Natural killer cell (primary cell): Measurements from ENCODE around the gene ATP5PF. TPM values are rescaled to one million over a fixed set of nuclear protein-coding genes. Genes with fewer than 3 reads are reported as not detected.

ENCODE experiments used
- ATAC-seq, 3 donors: fragments of 150-1000 bp in 2 of 3; fragments of 200-7000 bp in 1 of 3; cut with Tn5 transposase; 1 replicate in 1 of 3; 2 replicates in 2 of 3; pipeline ENCODE4 v1.10.0; 2021; ENCODE audit warnings: mild to moderate bottlenecking in 2 of 3, moderate library complexity in 2 of 3
- DNase-seq, 2 donors: peaks; one replicate each; pipeline versions ENCODE4 v3.0.0 to v3.0.0-alpha.2; 2013 to 2021; ENCODE audit warnings: mixed read lengths in 1 of 2
- H3K27ac ChIP-seq: one replicate; pipeline ENCODE4 v1.5.1; 2013; ENCODE audit warnings: mild to moderate bottlenecking, low read length
- H3K27me3 ChIP-seq: one replicate; pipeline ENCODE4 v1.6.1; 2013; ENCODE audit warnings: low read length; ENCODE audit not compliant: control insufficient read depth, insufficient read depth
- H3K36me3 ChIP-seq: one replicate; pipeline ENCODE4 v1.6.1; 2013; ENCODE audit warnings: low read length; ENCODE audit not compliant: control insufficient read depth, insufficient read depth
- H3K4me1 ChIP-seq: one replicate; pipeline ENCODE4 v1.6.1; 2013; ENCODE audit warnings: low read length; ENCODE audit not compliant: control insufficient read depth, insufficient read depth
- H3K4me3 ChIP-seq: one replicate; pipeline ENCODE4 v1.5.1; 2013; ENCODE audit warnings: low read length
- H3K9me3 ChIP-seq: one replicate; pipeline ENCODE4 v1.6.1; 2013; ENCODE audit warnings: low read length; ENCODE audit not compliant: control insufficient read depth, insufficient read depth
- H3K27ac Mint-ChIP-seq, 2 donors: one replicate each; pipeline ENCODE4 v1.8.0; 2022; ENCODE audit warnings: mild to moderate bottlenecking in 2 of 2, mixed read lengths in 2 of 2, moderate library complexity in 1 of 2
- H3K27me3 Mint-ChIP-seq, 2 donors: one replicate each; pipeline ENCODE4 v1.8.0; 2022; ENCODE audit warnings: low read depth in 2 of 2, mixed read lengths in 2 of 2
- H3K36me3 Mint-ChIP-seq: one replicate; pipeline ENCODE4 v1.8.0; 2022; ENCODE audit warnings: mixed read lengths
- H3K4me1 Mint-ChIP-seq, 2 donors: one replicate each; pipeline ENCODE4 v1.8.0; 2022; ENCODE audit warnings: mixed read lengths in 2 of 2
- H3K4me3 Mint-ChIP-seq: one replicate; pipeline ENCODE4 v1.8.0; 2022; ENCODE audit warnings: mild to moderate bottlenecking, moderate library complexity, mixed read lengths
- H3K9me3 Mint-ChIP-seq, 2 donors: one replicate each; pipeline ENCODE4 v1.8.0; 2022; ENCODE audit warnings: mixed read lengths in 2 of 2
- CTCF ChIP-seq: fragments of 200-600 bp; IDR thresholded peaks from one replicate; pipeline ENCODE4 v1.8.0; 2022; ENCODE audit warnings: antibody characterized with exemption
- WGBS: methylation state at CpG from one replicate; pipeline ENCODE4 v1.1.7; 2013; ENCODE audit warnings: missing lambda C conversion rate; ENCODE audit not compliant: insufficient coverage; 5-methylcytosine and 5-hydroxymethylcytosine counted together
- intact Hi-C: fragments of 100-400 bp; cut with micrococcal nuclease; formaldehyde crosslinking; loops from one replicate; pipeline ENCODE4 v1.14.2; 2022
- total RNA-seq, 4 donors: library from RNA; stranded (reverse); fragments of 120-200 nt in 1 of 4; gene quantifications; one replicate each; pipeline versions ENCODE4 v1.2.3 to v1.2.4, GENCODE V29; 2013 to 2022

The ATP5PF gene
- total RNA-seq, 3 donors from 2014 or later (not counting 1 experiment from before 2014, with no cell fraction given): 36.2 to 41.6 (median 36.4) TPM

- H3K4me1 Mint-ChIP-seq: peaks cover 39 to 44% of the 10 kb centered on the region in 2 donors
- H3K4me1 ChIP-seq: peaks cover 4% of the 10 kb centered on the region
Observed at GRCh38 chr21:25735646-25736597, 1.2 kb upstream of the ATP5PF start.

GRCh38 chr21:25734654-25734903 is 125 bp downstream of the ATP5PF start:
- no peaks in the 10 kb centered on the region for H3K36me3 Mint-ChIP-seq
- no peaks in the 10 kb centered on the region for H3K9me3 ChIP-seq
- H3K27me3 ChIP-seq: no peaks in the 10 kb centered on the region
- peak overlapping the region; percentile 93 to 100 for H3K27ac Mint-ChIP-seq
- H3K27me3 Mint-ChIP-seq: no peaks in the 10 kb centered on the region
- no peak for TF ChIP-seq CTCF
- no peak for ATAC-seq
- H3K4me1 ChIP-seq: peaks cover 4% of the 10 kb centered on the region
- H3K9me3 Mint-ChIP-seq: no peaks in the 10 kb centered on the region
- intact Hi-C loops: no loop called here
- peak overlapping the region; percentile 100 for H3K4me3 Mint-ChIP-seq
- H3K4me1 Mint-ChIP-seq: peaks cover 39 to 44% of the 10 kb centered on the region in 2 donors
- WGBS: under 1% methylated on average over 10 of the region's 10 CpGs
- no peak for DNase-seq
- H3K36me3 ChIP-seq: peaks cover 2% of the 10 kb centered on the region
- H3K27ac ChIP-seq: peak overlapping the region; percentile 92
- peak overlapping the region; percentile 79 for H3K4me3 ChIP-seq

More at GRCh38 chr21:25735646-25736597, 1.2 kb upstream of the ATP5PF start:
- Mint-ChIP-seq H3K4me3 (peak overlapping the region; percentile 100), H3K36me3 (no peaks in the 10 kb centered on the region), H3K9me3 (no peaks in the 10 kb centered on the region), H3K27ac (peak overlapping the region; percentile 93 to 100), H3K27me3 (no peaks in the 10 kb centered on the region)
- ATAC-seq: no peak
- Histone ChIP-seq H3K27me3 (no peaks in the 10 kb centered on the region), H3K36me3 (no peaks in the 10 kb centered on the region), H3K27ac (peak overlapping the region; percentile 92), H3K9me3 (no peaks in the 10 kb centered on the region), H3K4me3 (peak overlapping the region; percentile 79)
- under 1% methylated on average over 45 of the region's 48 CpGs for WGBS
- DNase-seq: no peak
- intact Hi-C loops: loop anchor here (1.0 kb wide), 1 partner anchor 128 kb away; no protein-coding TSS in a partner anchor
- no peak for TF ChIP-seq CTCF

- peak overlapping the region; percentile 92 for H3K27ac ChIP-seq
- TF ChIP-seq CTCF: no peak
- H3K4me3 Mint-ChIP-seq: peak overlapping the region; percentile 100
- peak overlapping the region; percentile 93 to 100 for H3K27ac Mint-ChIP-seq
- no peaks in the 10 kb centered on the region for H3K9me3 ChIP-seq
- peaks cover 39 to 42% of the 10 kb centered on the region in 2 donors for H3K4me1 Mint-ChIP-seq
- intact Hi-C loops: no loop called here
- no peaks in the 10 kb centered on the region for H3K36me3 Mint-ChIP-seq
- H3K4me3 ChIP-seq: peak overlapping the region; percentile 79
- no peak for ATAC-seq
- peaks cover 8% of the 10 kb centered on the region for H3K36me3 ChIP-seq
- 7% methylated on average over 30 of the region's 30 CpGs for WGBS
- peak in 1 of 2 donors; percentile 38 for DNase-seq
- H3K4me1 ChIP-seq: peaks cover 4% of the 10 kb centered on the region
- no peaks in the 10 kb centered on the region for H3K9me3 Mint-ChIP-seq
- H3K27me3 ChIP-seq: no peaks in the 10 kb centered on the region
- no peaks in the 10 kb centered on the region for H3K27me3 Mint-ChIP-seq
Observed at GRCh38 chr21:25733859-25734653, 648 bp downstream of the ATP5PF start.
